Measurements from ENCODE around the gene UBE2J2. TPM values are rescaled to one million over a fixed set of nuclear protein-coding genes. Genes with fewer than 3 reads are reported as not detected.

Gene UBE2J2
- total RNA-seq, 2 experiments from 2014 or later = 41.4 to 41.5 TPM

- ChIA-PET POLR2A (no interaction called here), CTCF (no interaction called here)
- Histone ChIP-seq H3K9me3 (ENCODE audit: control insufficient read depth in 1 of 2, insufficient read depth in 1 of 2, low read length in 2 of 2) (no peaks in the 10 kb centered on the region), H3K27ac (ENCODE audit: low read depth in 1 of 2, low read length in 2 of 2) (no peak overlapping the region), H3K36me3 (ENCODE audit: insufficient read depth, low read length) (peaks cover 62% of the 10 kb centered on the region), H3K27me3 (ENCODE audit: control insufficient read depth in 1 of 2, insufficient read depth in 2 of 2, low read length in 2 of 2) (no peaks in the 10 kb centered on the region), H3K4me1 (ENCODE audit: insufficient read depth, low read length) (peaks cover 18% of the 10 kb centered on the region), H3K4me3 (ENCODE audit: low read length) (no peak overlapping the region)
- no peaks in the 10 kb centered on the region for H3K27me3 Mint-ChIP-seq
- DNase-seq = peak in 1 of 14 experiments; percentile 27
- TF ChIP-seq, protein P1, sequence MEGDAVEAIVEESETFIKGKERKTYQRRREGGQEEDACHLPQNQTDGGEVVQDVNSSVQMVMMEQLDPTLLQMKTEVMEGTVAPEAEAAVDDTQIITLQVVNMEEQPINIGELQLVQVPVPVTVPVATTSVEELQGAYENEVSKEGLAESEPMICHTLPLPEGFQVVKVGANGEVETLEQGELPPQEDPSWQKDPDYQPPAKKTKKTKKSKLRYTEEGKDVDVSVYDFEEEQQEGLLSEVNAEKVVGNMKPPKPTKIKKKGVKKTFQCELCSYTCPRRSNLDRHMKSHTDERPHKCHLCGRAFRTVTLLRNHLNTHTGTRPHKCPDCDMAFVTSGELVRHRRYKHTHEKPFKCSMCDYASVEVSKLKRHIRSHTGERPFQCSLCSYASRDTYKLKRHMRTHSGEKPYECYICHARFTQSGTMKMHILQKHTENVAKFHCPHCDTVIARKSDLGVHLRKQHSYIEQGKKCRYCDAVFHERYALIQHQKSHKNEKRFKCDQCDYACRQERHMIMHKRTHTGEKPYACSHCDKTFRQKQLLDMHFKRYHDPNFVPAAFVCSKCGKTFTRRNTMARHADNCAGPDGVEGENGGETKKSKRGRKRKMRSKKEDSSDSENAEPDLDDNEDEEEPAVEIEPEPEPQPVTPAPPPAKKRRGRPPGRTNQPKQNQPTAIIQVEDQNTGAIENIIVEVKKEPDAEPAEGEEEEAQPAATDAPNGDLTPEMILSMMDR (IDR thresholded peaks at IDR 0.05) = no peak
- peaks cover 56% of the 10 kb centered on the region for H3K36me3 Mint-ChIP-seq (ENCODE audit: low read depth)
- H3K9me3 Mint-ChIP-seq = no peaks in the 10 kb centered on the region
- no peak overlapping the region for H3K4me3 Mint-ChIP-seq
- H3K4me1 Mint-ChIP-seq (ENCODE audit: low read depth) = peaks cover 13% of the 10 kb centered on the region
- ATAC-seq (ENCODE audit: poor library complexity) = no peak
- H3K27ac Mint-ChIP-seq = no peak overlapping the region
- intact Hi-C loops (cut with DNase I, micrococcal nuclease) = no loop called here
Observed at GRCh38 chr1:1256956-1257871, 16.4 kb downstream of the UBE2J2 start.

DNA sequence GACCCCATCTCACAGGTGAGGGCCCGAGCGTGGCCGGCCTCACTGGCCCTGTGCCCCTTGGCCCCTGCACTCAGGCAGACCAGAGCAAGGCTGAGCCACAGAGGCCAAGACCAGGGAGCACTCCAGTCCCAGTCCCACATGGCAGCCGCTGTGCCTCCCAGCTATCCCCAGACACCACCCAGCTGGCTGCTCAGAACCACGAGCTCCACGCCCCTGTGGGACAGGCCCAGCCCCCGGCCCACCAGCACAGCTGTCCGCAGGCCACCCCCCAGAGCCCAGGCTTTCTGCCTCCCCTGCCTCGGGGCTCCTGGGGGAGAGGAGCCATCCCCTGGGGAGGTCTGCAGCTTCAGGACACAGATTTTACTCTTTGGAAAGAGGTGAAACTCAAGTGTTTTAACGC, 18.0 kb downstream of the UBE2J2 start:
- Mint-ChIP-seq H3K27me3 (no peaks in the 10 kb centered on the region), H3K9me3 (no peaks in the 10 kb centered on the region), H3K4me1 (ENCODE audit: low read depth) (peaks cover 6% of the 10 kb centered on the region), H3K4me3 (no peak overlapping the region), H3K27ac (no peak overlapping the region), H3K36me3 (ENCODE audit: low read depth) (peaks cover 49% of the 10 kb centered on the region)
- no peak overlapping the region for H3K27ac ChIP-seq (ENCODE audit: low read depth in 1 of 2, low read length in 2 of 2)
- ATAC-seq (ENCODE audit: poor library complexity) (no peak), DNase-seq (no peak)
- ChIA-PET CTCF (no interaction called here), POLR2A (interaction anchor here (1.3 kb wide), 1 partner anchor 18 kb away, joined by 3 read pairs; the partner anchor contains the start of gene UBE2J2)
- H3K4me3 ChIP-seq (ENCODE audit: low read length) = no peak overlapping the region
- peaks cover 17% of the 10 kb centered on the region for H3K4me1 ChIP-seq (ENCODE audit: insufficient read depth, low read length)
- intact Hi-C loops (cut with DNase I, micrococcal nuclease) = no loop called here
- H3K36me3 ChIP-seq (ENCODE audit: insufficient read depth, low read length) = peaks cover 52% of the 10 kb centered on the region
- no peaks in the 10 kb centered on the region for H3K27me3 ChIP-seq (ENCODE audit: control insufficient read depth in 1 of 2, insufficient read depth in 2 of 2, low read length in 2 of 2)
- no peaks in the 10 kb centered on the region for H3K9me3 ChIP-seq (ENCODE audit: control insufficient read depth in 1 of 2, insufficient read depth in 1 of 2, low read length in 2 of 2)
- TF ChIP-seq, protein P1 (IDR thresholded peaks at IDR 0.05) = no peak

DNA sequence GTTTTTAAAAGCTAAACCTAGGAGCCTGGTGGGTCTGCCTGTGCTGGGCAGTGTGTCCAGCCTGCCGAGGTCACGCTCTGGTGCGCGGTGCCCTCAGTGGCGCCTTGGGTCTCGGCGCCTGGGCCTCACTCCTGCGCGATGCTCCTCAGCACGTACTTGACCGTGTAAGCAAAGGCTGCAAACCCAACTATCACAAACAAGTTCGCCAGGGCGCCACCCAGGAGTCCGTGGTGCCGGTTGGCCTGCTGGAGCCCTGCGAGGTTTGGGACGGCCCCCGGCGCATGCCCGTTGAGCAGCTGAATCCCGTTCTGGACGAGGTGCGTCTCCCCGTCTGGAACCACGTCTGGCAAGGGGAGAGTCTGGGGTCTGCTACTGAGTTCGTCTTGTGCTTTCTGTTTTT, 18.6 kb downstream of the UBE2J2 start:
- Histone ChIP-seq H3K36me3 (ENCODE audit: insufficient read depth, low read length) (peaks cover 48% of the 10 kb centered on the region), H3K27me3 (ENCODE audit: control insufficient read depth in 1 of 2, insufficient read depth in 2 of 2, low read length in 2 of 2) (no peaks in the 10 kb centered on the region), H3K27ac (ENCODE audit: low read depth in 1 of 2, low read length in 2 of 2) (no peak overlapping the region), H3K4me1 (ENCODE audit: insufficient read depth, low read length) (peaks cover 16% of the 10 kb centered on the region), H3K4me3 (ENCODE audit: low read length) (no peak overlapping the region), H3K9me3 (ENCODE audit: control insufficient read depth in 1 of 2, insufficient read depth in 1 of 2, low read length in 2 of 2) (no peaks in the 10 kb centered on the region)
- no peak for ATAC-seq (ENCODE audit: poor library complexity)
- Mint-ChIP-seq H3K4me3 (no peak overlapping the region), H3K9me3 (no peaks in the 10 kb centered on the region), H3K27ac (no peak overlapping the region), H3K4me1 (ENCODE audit: low read depth) (peaks cover 4% of the 10 kb centered on the region), H3K36me3 (ENCODE audit: low read depth) (peaks cover 44% of the 10 kb centered on the region), H3K27me3 (no peaks in the 10 kb centered on the region)
- CTCF ChIA-PET = no interaction called here
- intact Hi-C loops (cut with DNase I, micrococcal nuclease) = no loop called here
- POLR2A ChIA-PET = interaction anchor here (1.3 kb wide), 1 partner anchor 19 kb away, joined by 3 read pairs; the partner anchor contains the start of gene UBE2J2
- no peak for DNase-seq
- TF ChIP-seq, protein P1 (IDR thresholded peaks at IDR 0.05) = no peak
